GM19193 (cell line): ENCODE measurements around the gene SPRR2B.

Source experiments
- POLR2A ChIP-seq: IDR thresholded peaks from 4 replicates; pipeline ENCODE4 v1.6.1; 2011; ENCODE audit not compliant: insufficient read depth, insufficient read length; ENCODE audit errors: extremely low read depth

The SPRR2B gene

DNA sequence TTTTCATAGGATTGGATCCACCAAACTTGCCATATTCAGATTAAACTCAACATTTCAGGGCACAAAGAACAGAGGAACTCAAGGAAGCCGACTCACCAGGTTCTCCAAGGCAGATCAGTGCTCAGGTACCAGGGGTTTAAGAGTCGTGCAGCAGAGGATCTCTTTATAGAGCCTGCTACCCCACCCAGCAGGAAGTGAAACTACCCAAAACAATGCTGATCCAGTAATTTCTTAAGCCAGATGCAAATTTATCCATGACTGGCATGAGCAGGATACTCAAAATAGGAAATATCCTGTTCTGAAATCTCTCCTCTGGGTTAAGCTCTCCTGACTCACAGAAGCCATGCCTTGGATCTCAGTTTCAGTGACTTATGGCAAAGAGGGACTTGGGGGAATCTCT lies 14.0 kb downstream of the SPRR2B start, which contains the start of gene SPRR2A:
TSS of gene SPRR2A (minus strand) at position 138 of the 400 bp plus-strand sequence. CDS start 777 bp downstream, outside the sequence.
- no peak for TF ChIP-seq POLR2A

DNA sequence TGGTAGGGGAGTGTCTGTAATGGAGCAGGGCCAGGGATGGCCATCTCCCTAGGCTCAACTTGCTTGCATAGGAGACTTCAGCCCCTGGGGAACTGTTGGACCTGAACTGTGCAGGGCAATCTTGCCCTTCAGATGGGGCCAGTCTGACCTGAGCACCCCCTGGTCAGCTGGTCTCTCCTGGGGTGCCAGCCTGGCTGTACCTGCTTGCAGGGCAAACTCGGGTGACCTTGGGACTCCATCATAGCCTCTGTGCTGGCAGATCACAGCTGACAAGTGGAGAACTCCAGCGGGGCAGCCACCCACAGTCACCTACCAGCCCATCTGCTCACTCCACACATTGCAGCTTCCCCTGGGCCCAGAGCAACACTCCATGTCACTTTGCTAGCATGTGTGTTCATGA lies 22.2 kb downstream of the SPRR2B start:
- TF ChIP-seq POLR2A, result no peak

DNA sequence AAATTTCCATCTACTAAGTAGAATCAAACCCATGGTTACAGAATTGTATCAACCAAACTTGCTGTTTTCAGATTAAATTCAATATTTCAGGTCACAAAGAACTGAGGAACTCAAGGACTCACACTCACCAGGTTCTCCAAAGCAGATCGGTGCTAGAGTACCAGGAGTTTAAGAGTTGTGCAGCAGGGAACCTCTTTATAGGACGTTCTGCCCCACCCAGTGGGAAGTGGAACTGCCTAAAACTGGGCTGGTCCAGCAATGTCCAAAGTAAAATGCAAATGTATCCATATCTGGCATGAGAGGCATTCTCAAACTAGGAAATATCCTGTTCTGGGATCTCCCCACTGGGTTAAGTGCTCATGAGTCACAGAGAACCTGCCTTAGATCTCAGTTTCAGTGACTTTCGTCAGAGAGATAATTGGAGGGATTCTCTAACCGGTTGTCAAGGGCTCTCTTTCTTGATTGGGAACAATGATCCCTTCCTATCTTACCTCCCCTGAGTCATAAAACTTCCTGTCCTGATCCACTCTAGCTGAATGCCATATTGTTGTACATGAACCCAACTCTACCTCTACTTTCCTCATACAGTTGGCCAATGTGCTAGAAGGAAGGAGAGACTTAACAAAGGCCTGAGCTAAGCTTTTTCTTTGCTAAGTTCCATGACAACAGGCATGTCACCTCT lies 30.3 kb downstream of the SPRR2B start, which contains the start of gene SPRR2D:
TSS of gene SPRR2D (minus strand) at position 171 of the 682 bp plus-strand sequence. CDS start 774 bp downstream, outside the sequence.
- no peak for TF ChIP-seq POLR2A

DNA sequence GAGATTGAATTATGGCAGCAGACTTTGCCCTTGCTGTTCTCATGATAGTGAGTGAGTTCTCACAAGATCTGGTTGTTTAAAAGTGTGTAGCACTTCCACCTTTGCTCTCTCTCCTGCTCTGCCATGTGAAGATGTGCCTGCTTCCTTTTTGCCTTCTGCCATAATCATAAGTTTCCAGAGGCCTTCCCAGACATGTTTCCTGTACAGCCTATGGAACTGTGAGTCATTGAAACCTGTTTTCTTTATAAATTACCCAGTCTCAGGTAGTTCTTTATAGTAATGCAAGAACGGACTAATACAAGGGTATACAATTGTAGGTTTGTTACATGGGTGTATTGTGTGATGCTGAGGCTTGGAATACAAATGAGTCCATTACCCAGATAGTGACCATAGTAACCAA lies 36.2 kb downstream of the SPRR2B start:
- no peak for TF ChIP-seq POLR2A

DNA sequence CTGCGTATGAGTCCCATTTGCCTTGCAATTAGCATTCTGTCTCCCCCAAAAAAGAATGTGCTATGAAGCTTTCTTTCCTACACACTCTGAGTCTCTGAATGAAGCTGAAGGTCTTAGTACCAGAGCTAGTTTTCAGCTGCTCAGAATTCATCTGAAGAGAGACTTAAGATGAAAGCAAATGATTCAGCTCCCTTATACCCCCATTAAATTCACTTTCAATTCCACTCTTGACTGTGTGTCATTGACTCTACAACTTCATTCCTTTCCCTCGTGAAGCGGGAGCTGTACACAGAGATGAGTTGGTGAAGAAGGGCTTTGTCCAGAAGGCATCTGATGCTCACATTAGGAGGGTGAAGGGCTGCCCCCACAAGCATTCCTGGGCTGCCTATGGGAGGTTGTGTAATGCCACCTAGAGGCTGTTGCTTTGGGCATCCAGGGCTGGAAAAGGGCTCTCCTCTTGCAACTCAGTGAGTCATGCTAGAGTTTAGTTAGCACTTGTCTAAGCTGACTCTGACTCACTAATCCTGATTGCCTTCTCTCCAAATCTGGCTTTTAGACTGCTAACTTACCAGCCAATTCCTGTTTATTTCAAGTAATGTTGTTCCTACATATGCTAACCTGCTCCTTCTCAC lies 38.6 kb downstream of the SPRR2B start:
- TF ChIP-seq POLR2A, result no peak

DNA sequence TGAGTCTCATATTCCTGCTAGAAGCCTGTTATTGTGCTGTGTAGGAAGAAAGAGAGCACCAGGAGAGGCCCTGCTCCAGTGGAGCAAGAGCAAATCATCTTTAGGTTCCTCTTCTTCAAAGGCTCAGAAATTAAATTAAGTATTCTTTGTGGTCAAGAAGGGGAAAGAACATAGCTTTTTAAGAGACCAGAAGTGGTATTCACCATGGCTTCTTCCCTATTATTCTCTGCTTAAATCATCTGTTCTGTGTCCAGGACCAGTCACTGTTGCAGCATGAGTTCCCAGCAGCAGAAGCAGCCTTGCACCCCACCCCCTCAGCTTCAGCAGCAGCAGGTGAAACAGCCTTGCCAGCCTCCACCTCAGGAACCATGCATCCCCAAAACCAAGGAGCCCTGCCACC lies 39.3 kb downstream of the SPRR2B start:
- TF ChIP-seq POLR2A, result no peak

DNA sequence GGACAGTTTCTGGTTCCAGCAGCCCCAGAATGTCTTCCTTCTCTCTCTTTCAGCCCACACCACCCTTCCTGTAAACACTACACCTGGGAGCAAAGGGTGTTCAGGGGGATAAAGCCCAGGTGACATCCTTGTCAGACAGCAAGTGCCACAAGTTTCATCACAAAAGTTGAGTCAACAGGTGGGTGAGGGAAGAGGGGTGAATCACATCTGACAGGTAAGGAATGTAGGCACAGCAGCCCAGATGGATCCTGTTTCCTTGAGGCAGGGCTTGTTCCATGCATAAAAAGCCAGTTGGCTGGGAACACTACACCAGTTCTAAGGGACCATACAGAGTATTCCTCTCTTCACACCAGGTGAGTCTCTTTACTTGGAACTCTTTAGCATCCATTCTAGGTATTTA lies 40.5 kb downstream of the SPRR2B start, which contains the start of gene SPRR1B:
TSS of gene SPRR1B (plus strand) at position 309 of the 400 bp plus-strand sequence. CDS start 1,143 bp downstream, outside the sequence.
- no peak for TF ChIP-seq POLR2A

DNA sequence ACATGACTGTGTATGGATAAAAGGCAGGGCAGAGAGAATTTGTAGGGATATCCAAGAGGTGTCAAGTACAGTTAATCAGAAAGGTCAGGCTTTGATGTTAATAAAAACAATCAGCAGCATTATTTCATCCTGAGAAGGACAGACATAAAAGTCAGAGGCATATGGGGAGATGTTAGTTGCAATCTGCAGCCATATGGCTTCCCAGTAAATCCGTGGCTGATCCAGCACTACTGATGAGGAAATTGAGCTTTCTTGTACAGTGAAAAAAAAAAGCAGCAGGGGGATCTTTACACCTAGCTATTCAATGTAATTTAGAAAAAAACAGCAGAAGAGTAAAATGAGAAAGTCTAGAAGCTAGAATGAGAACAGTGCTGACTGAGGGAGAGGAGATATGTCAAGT lies 42.6 kb downstream of the SPRR2B start:
- TF ChIP-seq POLR2A, result no peak

DNA sequence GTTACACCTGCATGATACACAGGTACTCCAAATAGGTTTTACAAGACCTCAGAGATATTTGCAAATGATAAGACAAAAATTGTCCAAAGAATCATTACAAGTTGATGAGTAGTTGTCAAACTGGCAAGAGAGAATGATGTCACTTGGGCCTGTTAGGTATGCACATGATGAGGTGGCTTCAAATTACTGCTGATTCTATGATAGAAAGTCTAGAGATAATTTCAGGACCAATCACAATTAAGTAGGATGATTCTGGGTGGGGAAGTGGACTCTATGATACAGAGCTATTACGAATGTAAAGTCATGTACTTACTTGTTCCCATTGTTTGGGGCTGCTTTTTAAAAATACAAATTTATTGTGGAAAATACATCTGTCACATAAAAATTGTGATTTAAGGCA lies 45.6 kb downstream of the SPRR2B start:
- no peak for TF ChIP-seq POLR2A

DNA sequence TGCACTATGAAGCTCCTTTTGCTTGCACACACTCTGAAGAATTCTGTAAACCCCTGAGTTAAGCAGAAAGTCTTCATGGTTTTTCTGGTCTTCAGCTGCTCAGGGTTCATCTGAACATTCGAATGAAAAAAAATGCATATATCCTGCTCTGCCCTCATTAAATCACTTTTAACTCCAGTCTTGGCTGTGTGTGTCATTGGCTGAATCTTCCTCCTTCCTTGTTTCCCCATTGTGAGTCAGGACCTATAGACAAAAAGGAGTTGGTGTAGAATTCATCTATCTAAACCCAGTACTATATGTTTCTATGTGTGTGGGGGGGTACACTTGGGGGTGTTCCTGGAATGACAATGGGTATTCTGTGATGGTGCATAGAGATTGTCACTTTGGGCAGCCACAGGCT lies 47.0 kb downstream of the SPRR2B start:
- TF ChIP-seq POLR2A, result no peak

DNA sequence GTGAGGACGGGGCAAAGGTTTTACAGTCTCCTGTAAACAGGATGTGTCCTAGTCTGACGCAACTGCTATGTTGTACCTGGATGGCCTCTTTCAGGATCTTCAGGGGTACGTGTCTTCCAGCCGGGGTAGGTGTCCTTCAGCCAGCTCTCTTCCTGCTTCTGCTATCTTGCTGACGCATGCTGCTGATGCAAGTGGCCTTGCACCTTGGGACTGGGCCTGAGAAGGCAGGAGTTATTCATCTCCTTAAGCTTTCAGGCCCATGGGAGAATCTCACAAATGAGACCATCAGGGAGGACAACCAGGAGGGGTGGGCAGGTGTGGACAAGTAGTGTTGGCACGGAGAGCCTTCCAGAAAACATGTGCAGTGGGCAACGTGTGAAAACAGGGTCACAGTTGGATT lies 48.3 kb downstream of the SPRR2B start:
- no peak for TF ChIP-seq POLR2A
